A673 (cell line): Measurements from ENCODE around the gene CHMP2A. TPM values are rescaled to one million over a fixed set of nuclear protein-coding genes. Genes with fewer than 3 reads are reported as not detected.

Source experiments
- BruUV-seq: library from RNA; stranded (reverse); fragments of 400-500 nt; replicated peaks from 2 replicates; lab custom pipeline; 2021; lab: Mats Ljungman, UMichigan
- CTCF ChIA-PET: fragments of 300-600 bp; sonication (Branson Sonifier 250); formaldehyde crosslinking; loops from one replicate; lab custom pipeline; 2022; ENCODE audit warnings: antibody characterized with exemption; lab: Charles Lee
- POLR2A ChIA-PET: fragments of 300-600 bp; sonication (Branson Sonifier 250); formaldehyde crosslinking; loops from one replicate; lab custom pipeline; 2022; ENCODE audit warnings: antibody characterized with exemption; ENCODE audit not compliant: low non-redundant PET; lab: Charles Lee
- DNase-seq: peaks from one replicate; pipeline ENCODE4 v3.0.0-alpha.2; 2015; ENCODE audit warnings: low spot score
- H3K27ac ChIP-seq: fragments of 200-600 bp; sonication (generic); 2 replicates; pipeline ENCODE4 v1.5.1; 2016; ENCODE audit warnings: mixed run types, low read depth, mild to moderate bottlenecking, mixed read lengths, antibody characterized with exemption, low read length; ENCODE audit not compliant: poor library complexity, severe bottlenecking
- H3K27me3 ChIP-seq: fragments of 200-600 bp; sonication (generic); replicated peaks from 2 replicates; pipeline ENCODE4 v1.6.1; 2017; ENCODE audit warnings: mixed run types, low read depth, mild to moderate bottlenecking, mixed read lengths, antibody characterized with exemption, low read length; ENCODE audit not compliant: insufficient read depth, poor library complexity
- H3K36me3 ChIP-seq: fragments of 200-600 bp; sonication (generic); 2 replicates; pipeline ENCODE4 v1.6.1; 2016; ENCODE audit warnings: mixed run types, mild to moderate bottlenecking, mixed read lengths, antibody characterized with exemption, low read length; ENCODE audit not compliant: insufficient read depth, poor library complexity, severe bottlenecking
- H3K4me1 ChIP-seq: fragments of 200-600 bp; sonication (generic); 2 replicates; pipeline ENCODE4 v1.6.1; 2017; ENCODE audit warnings: mixed run types, mild to moderate bottlenecking, mixed read lengths, antibody characterized with exemption, low read length; ENCODE audit not compliant: insufficient read depth, poor library complexity, severe bottlenecking
- H3K4me3 ChIP-seq: fragments of 200-600 bp; sonication (generic); 2 replicates; pipeline ENCODE4 v1.5.1; 2016; ENCODE audit warnings: low read depth, mixed run types, mild to moderate bottlenecking, mixed read lengths, low read length; ENCODE audit not compliant: poor library complexity, severe bottlenecking
- H3K9me3 ChIP-seq: fragments of 200-600 bp; sonication (generic); 2 replicates; pipeline ENCODE4 v1.6.1; 2016; ENCODE audit warnings: mixed run types, low read depth, mild to moderate bottlenecking, mixed read lengths, antibody characterized with exemption, low read length; ENCODE audit not compliant: poor library complexity, severe bottlenecking
- CTCF ChIP-seq: fragments of 300-800, 200-600 bp; sonication (generic); conservative IDR thresholded peaks from 2 replicates; pipeline ENCODE4 v1.5.1; 2017; ENCODE audit warnings: low read depth, mild to moderate bottlenecking, antibody characterized with exemption, low read length, moderate library complexity, mixed read lengths
- EZH2 ChIP-seq: fragments of 200-600 bp; sonication (generic); IDR thresholded peaks from 2 replicates; pipeline ENCODE4 v1.6.1; 2017; ENCODE audit warnings: borderline replicate concordance, low read depth, mild to moderate bottlenecking, mixed read lengths, antibody characterized with exemption, low read length; ENCODE audit not compliant: poor library complexity, severe bottlenecking
- intact Hi-C: fragments of 100-400 bp; cut with micrococcal nuclease; formaldehyde crosslinking; loops from one replicate; pipeline ENCODE4 v1.10.0; 2022; ENCODE audit not compliant: unreplicated experiment
- total RNA-seq: library from RNA; stranded (reverse); gene quantifications from 2 replicates; pipeline ENCODE4 v1.2.3, GENCODE V29; 2021

CHMP2A gene
- total RNA-seq, 1 experiment from 2014 or later = 57.6 TPM

- intact Hi-C loops = no loop called here
- no peak overlapping the region for H3K4me3 ChIP-seq
- H3K27ac ChIP-seq = peak overlapping the region; percentile 58
- H3K9me3 ChIP-seq = no peaks in the 10 kb centered on the region
- TF ChIP-seq CTCF (no peak), EZH2 (no peak)
- H3K4me1 ChIP-seq = peaks cover 24% of the 10 kb centered on the region
- ChIA-PET CTCF (no interaction called here), POLR2A (no interaction called here)
- BruUV-seq = no TSS peak
- H3K36me3 ChIP-seq = peaks cover 11% of the 10 kb centered on the region
- no peak for DNase-seq
- no peaks in the 10 kb centered on the region for H3K27me3 ChIP-seq
Measured at GRCh38 chr19:58516246-58516836, 38.6 kb downstream of the CHMP2A start.

GRCh38 chr19:58515259-58515658 lies 39.6 kb downstream of the CHMP2A start:
- intact Hi-C loops = no loop called here
- H3K9me3 ChIP-seq = no peaks in the 10 kb centered on the region
- BruUV-seq = TSS peak; percentile 47
- no peaks in the 10 kb centered on the region for H3K27me3 ChIP-seq
- H3K36me3 ChIP-seq = peaks cover 11% of the 10 kb centered on the region
- peak overlapping the region; percentile 58 for H3K27ac ChIP-seq
- CTCF ChIA-PET = interaction anchor here (0.7 kb wide), 1 partner anchor 29 kb away, joined by 6 read pairs; no protein-coding TSS in a partner anchor
- no peak for DNase-seq
- POLR2A ChIA-PET = no interaction called here
- H3K4me1 ChIP-seq = peaks cover 24% of the 10 kb centered on the region
- TF ChIP-seq CTCF = no peak
- TF ChIP-seq EZH2 = no peak
- no peak overlapping the region for H3K4me3 ChIP-seq

- peaks cover 24% of the 10 kb centered on the region for H3K4me1 ChIP-seq
- H3K4me3 ChIP-seq = peak overlapping the region; percentile 49
- ChIA-PET CTCF (interaction anchor here (0.7 to 0.8 kb wide), 4 partner anchors 14 to 210 kb away, joined by 4 to 12 read pairs (median 6); no protein-coding TSS in a partner anchor), POLR2A (interaction anchor here (0.9 kb wide), 1 partner anchor 61 kb away, joined by 3 read pairs; no protein-coding TSS in a partner anchor)
- DNase-seq = no peak
- peak overlapping the region; percentile 65 for H3K27ac ChIP-seq
- TF ChIP-seq CTCF (no peak), EZH2 (no peak)
- no peaks in the 10 kb centered on the region for H3K9me3 ChIP-seq
- intact Hi-C loops = no loop called here
- no TSS peak for BruUV-seq
- no peaks in the 10 kb centered on the region for H3K27me3 ChIP-seq
- peaks cover 11% of the 10 kb centered on the region for H3K36me3 ChIP-seq
Measured at GRCh38 chr19:58514564-58515022, 40.3 kb downstream of the CHMP2A start.
